Stomach smooth muscle (tissue), 2 donors: ENCODE measurements around the gene SLC7A6OS.

Experiments
- H3K27ac ChIP-seq: one replicate; pipeline ENCODE4 v1.7.0; 2013; ENCODE audit warnings: mild to moderate bottlenecking, low read length, inconsistent platforms
- H3K27me3 ChIP-seq, 2 donors: one replicate each; pipeline ENCODE4 v1.7.0; 2013; ENCODE audit warnings: low read length in 2 of 2; ENCODE audit not compliant: insufficient read depth in 2 of 2, control insufficient read depth in 1 of 2
- H3K36me3 ChIP-seq, 2 donors: one replicate each; pipeline ENCODE4 v1.7.0; 2013; ENCODE audit warnings: low read length in 2 of 2; ENCODE audit not compliant: control insufficient read depth in 2 of 2, insufficient read depth in 2 of 2
- H3K4me1 ChIP-seq: one replicate; pipeline ENCODE4 v1.7.0; 2013; ENCODE audit warnings: low read length; ENCODE audit not compliant: control insufficient read depth, insufficient read depth
- H3K4me3 ChIP-seq, 2 donors: one replicate each; pipeline ENCODE4 v1.7.0; 2013; ENCODE audit warnings: low read length in 2 of 2
- H3K9ac ChIP-seq, 2 donors: one replicate each; pipeline ENCODE4 v1.7.0; 2013; ENCODE audit warnings: low read length in 2 of 2, mild to moderate bottlenecking in 1 of 2
- H3K9me3 ChIP-seq, 2 donors: one replicate each; pipeline ENCODE4 v1.7.0; 2013; ENCODE audit warnings: low read length in 2 of 2; ENCODE audit not compliant: control insufficient read depth in 2 of 2
- donor health status: healthy.
- donor health status: Pancreatic carcinoma.

Gene SLC7A6OS

DNA sequence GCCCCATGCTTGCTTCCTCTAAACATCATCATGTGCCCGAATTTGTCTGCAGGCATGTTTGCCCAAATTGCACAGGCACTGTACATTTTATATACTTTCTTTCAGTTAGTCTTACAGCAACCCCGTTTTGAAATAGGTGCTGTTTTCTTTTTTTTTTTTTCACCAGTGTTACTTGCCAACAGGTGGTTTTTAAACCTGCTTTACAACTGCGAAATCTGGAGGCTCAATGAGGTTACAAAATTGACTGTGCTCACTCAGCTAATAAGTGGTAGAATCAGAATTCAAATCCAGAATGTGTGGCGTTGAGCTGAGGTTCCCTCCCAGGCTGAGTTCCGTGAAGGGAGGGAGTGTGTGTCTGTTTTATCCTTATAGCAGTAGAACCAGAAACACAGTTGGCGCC lies 59.8 kb downstream of the SLC7A6OS start:
- no peaks in the 10 kb centered on the region for H3K27me3 ChIP-seq
- H3K9me3 ChIP-seq, result no peaks in the 10 kb centered on the region
- peaks cover 10 to 27% of the 10 kb centered on the region in 2 donors for H3K36me3 ChIP-seq
- H3K4me3 ChIP-seq, result no peak overlapping the region
- no peak overlapping the region for H3K27ac ChIP-seq
- H3K4me1 ChIP-seq, result peaks cover 18% of the 10 kb centered on the region
- H3K9ac ChIP-seq, result no peak overlapping the region

DNA sequence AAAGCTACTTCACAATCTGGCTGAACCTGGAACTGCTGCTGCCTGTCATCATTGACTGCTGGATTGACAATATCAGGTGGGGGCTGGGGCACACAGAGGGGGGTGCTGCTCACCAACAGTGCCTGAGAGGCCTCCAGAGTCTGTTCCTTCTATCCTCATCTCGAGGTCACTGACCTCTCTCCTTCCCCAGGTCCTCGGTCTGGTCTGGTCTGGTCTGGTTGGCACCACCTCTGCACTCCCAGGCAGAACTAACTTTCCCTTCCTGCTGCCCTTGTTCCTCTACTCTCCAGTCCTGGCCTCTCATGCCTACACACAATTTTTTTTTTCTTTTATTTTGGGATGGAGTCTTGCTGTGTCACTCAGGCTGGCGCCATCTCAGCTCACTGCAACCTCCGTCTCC lies 61.4 kb downstream of the SLC7A6OS start:
- H3K27ac ChIP-seq, result no peak overlapping the region
- H3K4me1 ChIP-seq, result peaks cover 29% of the 10 kb centered on the region
- H3K27me3 ChIP-seq, result no peaks in the 10 kb centered on the region
- H3K9ac ChIP-seq, result no peak overlapping the region
- no peaks in the 10 kb centered on the region for H3K9me3 ChIP-seq
- no peak overlapping the region for H3K4me3 ChIP-seq
- H3K36me3 ChIP-seq, result peaks cover 0 to 16% of the 10 kb centered on the region in 2 donors
